HG03139 (cell line): ENCODE measurements around the gene ABCG1.

ENCODE experiments used
- ATAC-seq: cut with Tn5 transposase; IDR thresholded peaks from one replicate; pipeline ENCODE4 v1.9.1; 2021; ENCODE audit not compliant: unreplicated experiment

Gene ABCG1

GRCh38 chr21:42343556-42343955 is 124.6 kb downstream of the ABCG1 start:
- no peak for ATAC-seq

GRCh38 chr21:42343963-42344510 is 125.1 kb downstream of the ABCG1 start:
- no peak for ATAC-seq

DNA sequence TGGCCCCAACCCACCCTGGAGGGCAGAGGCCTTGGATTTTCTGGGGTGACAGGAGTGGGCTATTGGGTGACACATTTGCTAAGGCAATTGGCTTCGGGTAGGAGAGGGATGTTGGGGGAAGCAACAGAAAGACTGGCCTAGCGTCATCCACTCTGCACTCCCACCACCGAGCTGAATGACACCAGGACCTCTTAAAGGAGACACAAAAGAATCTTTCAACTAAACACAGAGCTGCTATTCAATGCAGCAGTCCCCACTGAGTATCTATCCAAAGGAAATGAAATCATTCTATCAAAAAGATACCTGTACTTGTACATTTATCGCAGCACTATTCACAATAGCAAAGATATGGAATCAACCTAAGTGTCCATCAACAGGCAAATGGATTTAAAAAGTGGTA is 125.7 kb downstream of the ABCG1 start:
- no peak for ATAC-seq

- no peak for ATAC-seq
Observed at GRCh38 chr21:42346441-42346840, 127.5 kb downstream of the ABCG1 start.
